Right lobe of liver (tissue), 6 donors: ENCODE measurements around the gene ACTA1. TPM values are rescaled to one million over a fixed set of nuclear protein-coding genes. Genes with fewer than 3 reads are reported as not detected.

ENCODE experiments used
- ATAC-seq, 4 donors: fragments of 200-7000 bp; cut with Tn5 transposase; one replicate each; pipeline ENCODE4 v1.9.1; 2020; ENCODE audit warnings: mild to moderate bottlenecking in 4 of 4, moderate library complexity in 4 of 4
- DNase-seq, 3 donors: peaks; one replicate each; pipeline ENCODE4 v3.0.0-alpha.2; 2020
- H3K27ac ChIP-seq, 3 donors: fragments of 200-600 bp; one replicate each; pipeline ENCODE4 v1.8.0; 2022
- H3K27me3 ChIP-seq, 2 donors: fragments of 200-600 bp; one replicate each; pipeline ENCODE4 v1.8.0; 2022
- H3K36me3 ChIP-seq, 4 donors: fragments of 200-600 bp; sonication (generic) in 1 of 4; one replicate each; pipeline versions ENCODE4 v1.5.1 to v1.8.0; 2017 to 2022; ENCODE audit warnings: control low read depth in 1 of 4
- H3K4me1 ChIP-seq, 4 donors: fragments of 200-600 bp; sonication (generic) in 1 of 4; one replicate each; pipeline versions ENCODE4 v1.5.1 to v1.8.0; 2017 to 2022; ENCODE audit warnings: control low read depth in 1 of 4
- H3K4me3 ChIP-seq, 3 donors: fragments of 200-600 bp; one replicate each; pipeline ENCODE4 v1.8.0; 2022
- H3K9me3 ChIP-seq, 4 donors: fragments of 200-600 bp; sonication (generic) in 1 of 4; one replicate each; pipeline versions ENCODE4 v1.5.1 to v1.8.0; 2017 to 2022; ENCODE audit warnings: control low read depth in 1 of 4
- POLR2A ChIP-seq: fragments of 450-650 bp; IDR thresholded peaks from one replicate; pipeline ENCODE4 v1.6.1; 2017; ENCODE audit warnings: antibody characterized with exemption, mild to moderate bottlenecking
- WGBS: methylation state at CpG from one replicate; pipeline ENCODE4 v1.1.6; 2018; ENCODE audit warnings: low coverage, low lambda C conversion rate; ENCODE audit not compliant: insufficient coverage; ENCODE audit errors: missing lambda C conversion rate; 5-methylcytosine and 5-hydroxymethylcytosine counted together
- intact Hi-C, 2 donors: fragments of 100-400 bp; cut with DNase I; formaldehyde crosslinking; loops; one replicate each; pipeline versions ENCODE4 v1.11.2 to v1.14.1; 2022
- total RNA-seq, 6 experiments: library from RNA; depleted of rRNA in 2 of 6; stranded (reverse); fragments of >200 nt in 2 of 6; fragmentation: NEBNext Ultra II Directional in 3 of 6; extraction: Animal tissue kit (Norgen Biotek cat#: 25700) in 3 of 6; gene quantifications; one replicate each; pipeline versions ENCODE4 v1.1.0 to v1.2.4, GENCODE V29; 2016 to 2023
- TF ChIP-seq, protein P1 (sequence below), 4 donors: fragments of 200-600 bp in 3 of 4; fragments of 450-650 bp in 1 of 4; IDR thresholded peaks; one replicate each; pipeline versions ENCODE4 v1.5.1 to v1.8.0; 2016 to 2022; ENCODE audit warnings: antibody characterized with exemption in 4 of 4, mild to moderate bottlenecking in 2 of 4
- donor health status: DM: no; HTN: yes; CAD: no.
- donor health status: DM: no; HTN: no; CAD: no.
- donor health status: DM: no; HTN: no; CAD: no.
- donor health status: DM: no; HTN: yes; CAD: no.
- donor health status: DM: no; HTN: yes; CAD: no.

The ACTA1 gene
- total RNA-seq, 6 experiments from 2014 or later = 1.1 to 14.2 (median 1.3) TPM; not detected in 1

DNA sequence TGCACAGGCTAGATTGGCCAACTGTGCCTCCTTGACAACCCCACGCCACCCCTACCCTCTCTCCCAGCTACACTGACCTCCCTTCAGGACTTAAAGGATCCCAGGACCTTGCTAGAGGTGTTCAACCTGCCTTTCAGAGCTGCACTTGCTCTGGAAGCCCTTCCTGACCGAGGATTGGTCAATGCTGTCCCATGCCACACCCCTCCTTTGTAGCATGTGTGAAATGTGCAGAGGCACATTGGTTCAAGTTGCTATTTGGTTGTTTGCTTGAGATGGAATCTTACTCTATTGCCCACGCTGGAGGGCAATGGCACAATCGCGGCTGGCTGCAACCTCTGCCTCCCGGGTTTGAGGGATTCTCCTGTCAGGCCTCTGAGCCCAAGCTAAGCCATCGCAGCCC, 21.8 kb downstream of the ACTA1 start:
- no peaks in the 10 kb centered on the region for H3K36me3 ChIP-seq

DNA sequence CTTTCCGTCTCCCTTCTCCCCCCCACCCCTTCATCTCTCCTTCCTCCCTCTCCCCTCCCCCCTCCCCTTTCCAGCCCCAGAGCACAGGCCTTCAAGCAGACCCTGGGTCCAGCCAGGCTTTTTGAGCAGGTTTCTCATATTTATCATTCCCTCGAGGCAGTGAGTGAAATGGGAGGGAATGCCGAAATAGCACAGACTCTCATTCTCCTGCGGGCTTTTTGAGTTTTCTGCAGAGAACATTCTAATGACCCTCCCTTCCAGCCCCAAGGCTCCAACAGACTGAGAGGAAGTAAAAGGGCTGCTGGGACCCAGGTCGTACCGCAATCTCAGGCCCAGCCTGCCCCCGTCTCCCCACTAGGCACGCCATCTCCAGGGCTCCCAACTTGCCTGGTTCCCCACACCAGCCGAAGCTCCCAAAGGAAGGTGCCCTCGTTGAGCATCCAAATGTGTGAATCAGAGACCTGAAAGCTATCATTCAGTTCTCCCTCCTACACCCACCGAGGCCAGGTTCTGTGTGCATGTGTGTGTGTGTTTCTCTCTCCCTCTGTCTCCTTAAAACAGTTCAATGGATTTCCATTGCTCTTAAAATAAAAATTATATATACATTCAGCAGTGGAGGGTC, 22.3 kb downstream of the ACTA1 start:
- WGBS = 57% methylated on average over 7 of the region's 11 CpGs

More for the DNA sequence above, 21.8 kb downstream of the ACTA1 start:
- Histone ChIP-seq H3K4me1 (peaks cover 0 to 8% (median 0%) of the 10 kb centered on the region in 4 donors), H3K27ac (no peak overlapping the region), H3K4me3 (no peak overlapping the region), H3K9me3 (no peaks in the 10 kb centered on the region), H3K27me3 (peaks cover 6 to 9% of the 10 kb centered on the region in 2 donors)
- TF ChIP-seq, protein P1, sequence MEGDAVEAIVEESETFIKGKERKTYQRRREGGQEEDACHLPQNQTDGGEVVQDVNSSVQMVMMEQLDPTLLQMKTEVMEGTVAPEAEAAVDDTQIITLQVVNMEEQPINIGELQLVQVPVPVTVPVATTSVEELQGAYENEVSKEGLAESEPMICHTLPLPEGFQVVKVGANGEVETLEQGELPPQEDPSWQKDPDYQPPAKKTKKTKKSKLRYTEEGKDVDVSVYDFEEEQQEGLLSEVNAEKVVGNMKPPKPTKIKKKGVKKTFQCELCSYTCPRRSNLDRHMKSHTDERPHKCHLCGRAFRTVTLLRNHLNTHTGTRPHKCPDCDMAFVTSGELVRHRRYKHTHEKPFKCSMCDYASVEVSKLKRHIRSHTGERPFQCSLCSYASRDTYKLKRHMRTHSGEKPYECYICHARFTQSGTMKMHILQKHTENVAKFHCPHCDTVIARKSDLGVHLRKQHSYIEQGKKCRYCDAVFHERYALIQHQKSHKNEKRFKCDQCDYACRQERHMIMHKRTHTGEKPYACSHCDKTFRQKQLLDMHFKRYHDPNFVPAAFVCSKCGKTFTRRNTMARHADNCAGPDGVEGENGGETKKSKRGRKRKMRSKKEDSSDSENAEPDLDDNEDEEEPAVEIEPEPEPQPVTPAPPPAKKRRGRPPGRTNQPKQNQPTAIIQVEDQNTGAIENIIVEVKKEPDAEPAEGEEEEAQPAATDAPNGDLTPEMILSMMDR (IDR thresholded peaks at IDR 0.05) = no peak
- TF ChIP-seq POLR2A = no peak
- intact Hi-C loops = no loop called here
- WGBS = 44% methylated on average over 2 of the region's 7 CpGs
- DNase-seq = no peak
- ATAC-seq = no peak

DNA sequence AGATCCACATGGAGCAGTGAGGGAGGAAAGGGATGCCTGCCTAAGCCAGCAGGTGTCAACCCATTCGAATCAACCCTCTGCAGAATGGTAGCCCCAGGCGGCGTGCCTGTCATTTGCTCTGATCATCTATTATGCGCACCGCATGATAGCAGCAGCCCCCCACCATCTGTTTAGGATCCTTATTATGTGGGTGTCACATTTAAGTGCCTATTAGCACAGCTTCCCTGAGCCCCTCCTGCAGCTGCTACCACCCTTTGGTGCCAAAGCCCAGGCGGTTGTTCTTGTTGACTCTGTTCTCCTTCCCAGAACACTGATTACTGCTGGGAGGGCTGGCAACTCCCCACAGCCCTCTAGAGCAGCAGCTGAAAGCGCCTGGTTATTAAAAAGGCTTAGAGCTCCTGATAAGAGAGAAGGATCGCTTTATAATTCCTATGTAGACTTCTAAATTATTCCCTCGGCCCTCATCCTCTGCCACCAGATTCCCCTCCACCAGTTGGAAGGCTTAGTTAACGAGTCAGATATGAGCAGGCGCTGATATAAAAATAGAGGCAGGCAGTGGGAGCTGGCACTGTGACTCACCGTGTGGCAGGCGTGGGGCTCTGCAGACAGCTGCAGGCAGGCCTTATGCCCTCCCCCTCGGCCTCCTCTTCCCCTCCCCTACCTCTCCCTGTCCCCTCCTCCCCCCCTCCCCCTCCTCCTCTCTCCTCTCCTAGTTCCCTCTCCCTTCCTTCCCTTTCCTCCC, 23.0 kb downstream of the ACTA1 start:
- no peaks in the 10 kb centered on the region for H3K9me3 ChIP-seq
- intact Hi-C loops = no loop called here
- no peaks in the 10 kb centered on the region for H3K36me3 ChIP-seq
- peaks cover 6 to 9% of the 10 kb centered on the region in 2 donors for H3K27me3 ChIP-seq
- ATAC-seq (no peak), DNase-seq (no peak)
- H3K4me3 ChIP-seq = no peak overlapping the region
- 28% methylated on average over 9 of the region's 14 CpGs for WGBS
- H3K27ac ChIP-seq = no peak overlapping the region
- TF ChIP-seq POLR2A = no peak
- TF ChIP-seq, protein P1 (IDR thresholded peaks at IDR 0.05) = no peak
- peaks cover 0 to 8% (median 0%) of the 10 kb centered on the region in 4 donors for H3K4me1 ChIP-seq

More for the DNA sequence above, 22.3 kb downstream of the ACTA1 start:
- H3K27me3 ChIP-seq = peaks cover 6 to 9% of the 10 kb centered on the region in 2 donors
- H3K27ac ChIP-seq = no peak overlapping the region
- peaks cover 0 to 8% (median 0%) of the 10 kb centered on the region in 4 donors for H3K4me1 ChIP-seq
- H3K9me3 ChIP-seq = no peaks in the 10 kb centered on the region
- DNase-seq (no peak), ATAC-seq (no peak)
- TF ChIP-seq, protein P1 (IDR thresholded peaks at IDR 0.05) = no peak
- no peak for TF ChIP-seq POLR2A
- H3K4me3 ChIP-seq = no peak overlapping the region
- no peaks in the 10 kb centered on the region for H3K36me3 ChIP-seq
- intact Hi-C loops = no loop called here

DNA sequence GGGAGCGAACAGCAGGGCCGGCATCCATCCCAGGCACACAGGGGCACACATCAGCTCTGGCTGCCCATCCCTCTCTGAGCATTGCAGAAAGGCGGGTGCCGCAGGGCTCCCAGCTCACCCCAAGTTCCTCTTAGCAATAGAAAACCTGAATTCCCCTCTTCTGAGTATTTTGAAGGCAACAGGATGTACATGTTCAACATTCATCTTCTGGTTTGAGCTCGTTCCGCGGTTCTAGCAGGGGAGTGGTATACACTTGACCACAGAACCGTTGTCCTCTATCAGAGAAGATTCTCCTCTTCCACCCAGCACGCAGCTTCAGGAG, 23.6 kb downstream of the ACTA1 start:
- WGBS = 53% methylated on average over 5 of the region's 9 CpGs

More for the DNA sequence above, 23.6 kb downstream of the ACTA1 start:
- ATAC-seq (no peak), DNase-seq (no peak)
- intact Hi-C loops = no loop called here
- peaks cover 0 to 8% (median 0%) of the 10 kb centered on the region in 4 donors for H3K4me1 ChIP-seq
- no peak for TF ChIP-seq POLR2A
- no peak overlapping the region for H3K4me3 ChIP-seq
- H3K9me3 ChIP-seq = no peaks in the 10 kb centered on the region
- no peaks in the 10 kb centered on the region for H3K36me3 ChIP-seq
- H3K27me3 ChIP-seq = peaks cover 6 to 9% of the 10 kb centered on the region in 2 donors
- H3K27ac ChIP-seq = no peak overlapping the region
